HEK293 (cell line): ENCODE results near the gene CSPG4.

Source experiments
- GLI2 ChIP-seq: fragments of 450-650 bp; formaldehyde crosslinking; IDR thresholded peaks from 2 replicates; pipeline ENCODE4; 2017; ENCODE audit warnings: missing biosample characterization, missing genetic modification characterization, low read depth, borderline replicate concordance
- IKZF3 ChIP-seq: fragments of 450-650 bp; IDR thresholded peaks from 2 replicates; pipeline ENCODE4 v1.5.0; 2018; ENCODE audit warnings: missing biosample characterization, mild to moderate bottlenecking, missing genetic modification characterization, moderate library complexity
- KLF8 ChIP-seq: fragments of 450-650 bp; formaldehyde crosslinking; IDR thresholded peaks from 2 replicates; pipeline ENCODE4 v1.5.1; 2016; ENCODE audit warnings: missing biosample characterization, missing genetic modification characterization
- PRDM2 ChIP-seq: fragments of 450-650 bp; formaldehyde crosslinking; IDR thresholded peaks from 2 replicates; pipeline ENCODE4 v1.5.1; 2016; ENCODE audit warnings: missing biosample characterization, missing genetic modification characterization, borderline replicate concordance
- PRDM6 ChIP-seq: fragments of 450-650 bp; formaldehyde crosslinking; IDR thresholded peaks from 2 replicates; pipeline ENCODE4 v1.5.1; 2017; ENCODE audit warnings: missing biosample characterization, missing genetic modification characterization
- ZBTB20 ChIP-seq: fragments of 450-650 bp; formaldehyde crosslinking; IDR thresholded peaks from 2 replicates; pipeline ENCODE4 v1.5.1; 2016; ENCODE audit warnings: missing biosample characterization, missing genetic modification characterization
- ZBTB7A ChIP-seq: fragments of 450-650 bp; formaldehyde crosslinking; IDR thresholded peaks from 2 replicates; pipeline ENCODE4 v1.5.1; 2016; ENCODE audit warnings: low read depth, missing biosample characterization, missing genetic modification characterization
- ZFHX2 ChIP-seq: fragments of 450-650 bp; formaldehyde crosslinking; conservative IDR thresholded peaks from 2 replicates; pipeline ENCODE4 v1.5.1; 2016; ENCODE audit warnings: missing biosample characterization, missing genetic modification characterization
- ZFP41 ChIP-seq: fragments of 450-650 bp; formaldehyde crosslinking; IDR thresholded peaks from 2 replicates; pipeline ENCODE4 v1.5.1; 2016; ENCODE audit warnings: missing biosample characterization, missing genetic modification characterization, borderline replicate concordance
- ZNF10 ChIP-seq: fragments of 450-650 bp; formaldehyde crosslinking; IDR thresholded peaks from 2 replicates; pipeline ENCODE4 v1.5.1; 2017; ENCODE audit warnings: missing biosample characterization, missing genetic modification characterization
- ZNF155 ChIP-seq: fragments of 450-650 bp; formaldehyde crosslinking; IDR thresholded peaks from 2 replicates; pipeline ENCODE4 v1.5.1; 2016; ENCODE audit warnings: missing biosample characterization, missing genetic modification characterization
- ZNF280C ChIP-seq: fragments of 450-650 bp; formaldehyde crosslinking; IDR thresholded peaks from 2 replicates; pipeline ENCODE4 v1.5.1; 2016; ENCODE audit warnings: missing biosample characterization, missing genetic modification characterization
- ZNF518A ChIP-seq: fragments of 450-650 bp; formaldehyde crosslinking; conservative IDR thresholded peaks from 2 replicates; pipeline ENCODE4 v1.5.1; 2016; ENCODE audit warnings: low read depth, missing biosample characterization, missing genetic modification characterization
- ZNF530 ChIP-seq: fragments of 450-650 bp; formaldehyde crosslinking; IDR thresholded peaks from 2 replicates; pipeline ENCODE4 v1.5.1; 2016; ENCODE audit warnings: low read depth, missing biosample characterization, missing genetic modification characterization
- ZNF544 ChIP-seq: fragments of 450-650 bp; formaldehyde crosslinking; IDR thresholded peaks from 2 replicates; pipeline ENCODE4 v1.5.0; 2017; ENCODE audit warnings: missing biosample characterization, missing genetic modification characterization
- ZNF555 ChIP-seq: fragments of 450-650 bp; formaldehyde crosslinking; conservative IDR thresholded peaks from 2 replicates; pipeline ENCODE4 v1.5.1; 2017; ENCODE audit warnings: missing biosample characterization, mild to moderate bottlenecking, missing genetic modification characterization, inconsistent platforms
- ZNF571 ChIP-seq: fragments of 450-650 bp; formaldehyde crosslinking; IDR thresholded peaks from 2 replicates; pipeline ENCODE4 v1.5.0; 2017; ENCODE audit warnings: missing biosample characterization, missing genetic modification characterization
- ZNF580 ChIP-seq: fragments of 450-650 bp; formaldehyde crosslinking; IDR thresholded peaks from 2 replicates; pipeline ENCODE4 v1.5.1; 2016; ENCODE audit warnings: missing biosample characterization, missing genetic modification characterization
- ZNF621 ChIP-seq: fragments of 450-650 bp; formaldehyde crosslinking; IDR thresholded peaks from 2 replicates; pipeline ENCODE4 v1.5.1; 2017; ENCODE audit warnings: missing biosample characterization, missing genetic modification characterization
- ZNF654 ChIP-seq: fragments of 450-650 bp; formaldehyde crosslinking; IDR thresholded peaks from 2 replicates; pipeline ENCODE4 v1.5.1; 2016; ENCODE audit warnings: low read depth, missing biosample characterization, missing genetic modification characterization
- ZNF776 ChIP-seq: fragments of 450-650 bp; formaldehyde crosslinking; IDR thresholded peaks from 2 replicates; pipeline ENCODE4 v1.5.0; 2017; ENCODE audit warnings: missing biosample characterization, missing genetic modification characterization, borderline replicate concordance
- ZNF837 ChIP-seq: fragments of 450-650 bp; formaldehyde crosslinking; IDR thresholded peaks from 2 replicates; pipeline ENCODE4 v1.5.1; 2016; ENCODE audit warnings: missing biosample characterization, missing genetic modification characterization

CSPG4 gene

GRCh38 chr15:75625542-75626347 is 86.9 kb downstream of the CSPG4 start, which contains the start of gene SNUPN (continued):
- TF ChIP-seq ZFP41 (tag by site-specific recombination) (no peak), ZNF621 (no peak), ZNF571 (tag by site-specific recombination) (no peak), ZNF10 (tag by site-specific recombination) (peak; percentile 89), PRDM2 (tag by site-specific recombination) (no peak), ZNF837 (tag by site-specific recombination) (no peak), ZNF544 (tag by site-specific recombination) (no peak), ZNF580 (peak; percentile 96), ZNF530 (tag by site-specific recombination) (no peak), ZBTB20 (tag by site-specific recombination) (peak; percentile 97), PRDM6 (tag by site-specific recombination) (no peak), ZNF776 (tag by site-specific recombination) (no peak), ZNF280C (no peak), ZBTB7A (peak; percentile 64; the same call in 1 of the 2 replicates), GLI2 (tag by site-specific recombination) (no peak), ZNF654 (tag by site-specific recombination) (no peak), ZFHX2 (tag by site-specific recombination) (peak; percentile 90), ZNF155 (tag by site-specific recombination) (no peak), IKZF3 (tag by site-specific recombination) (peak; percentile 55; the same call in 1 of the 2 replicates), KLF8 (tag by site-specific recombination) (peak; percentile 99), ZNF518A (tag by site-specific recombination) (peak; percentile 57), ZNF555 (tag by site-specific recombination) (no peak)
